Fibroblast of mammary gland (primary cell): Measurements from ENCODE around the gene BPIFB6.

ENCODE experiments used
- DNase-seq: peaks from one replicate; pipeline ENCODE4 v3.0.0-alpha.2; 2010; ENCODE audit warnings: low read depth
- H3K4me3 ChIP-seq: 2 replicates; pipeline ENCODE4 v1.5.1; 2011; ENCODE audit warnings: low read depth, mild to moderate bottlenecking, low read length, moderate library complexity; ENCODE audit not compliant: control insufficient read depth
- CTCF ChIP-seq: conservative IDR thresholded peaks from 2 replicates; pipeline ENCODE4 v1.5.1; 2011; ENCODE audit warnings: low read depth, low read length, inconsistent platforms; ENCODE audit not compliant: control insufficient read depth, insufficient read depth

BPIFB6 gene

GRCh38 chr20:33070111-33071053 is 38.9 kb downstream of the BPIFB6 start:
- H3K4me3 ChIP-seq = no peak overlapping the region
- DNase-seq = no peak
- no peak for TF ChIP-seq CTCF

- no peak for TF ChIP-seq CTCF
- no peak for DNase-seq
- H3K4me3 ChIP-seq = no peak overlapping the region
Observed at GRCh38 chr20:33071198-33071597, 39.8 kb downstream of the BPIFB6 start.

- no peak overlapping the region for H3K4me3 ChIP-seq
- TF ChIP-seq CTCF = no peak
- no peak for DNase-seq
Observed at GRCh38 chr20:33072362-33072761, 40.9 kb downstream of the BPIFB6 start.

GRCh38 chr20:33072813-33073212 is 41.4 kb downstream of the BPIFB6 start:
- H3K4me3 ChIP-seq = no peak overlapping the region
- no peak for TF ChIP-seq CTCF
- no peak for DNase-seq

- DNase-seq = no peak
- no peak for TF ChIP-seq CTCF
- no peak overlapping the region for H3K4me3 ChIP-seq
Observed at GRCh38 chr20:33074675-33075074, 43.2 kb downstream of the BPIFB6 start.

- H3K4me3 ChIP-seq = no peak overlapping the region
- DNase-seq = no peak
- TF ChIP-seq CTCF = no peak
Observed at GRCh38 chr20:33075281-33075680, 43.8 kb downstream of the BPIFB6 start.
